HG03378 (cell line): ENCODE measurements around the gene MUC6.

ENCODE experiments used
- ATAC-seq: cut with Tn5 transposase; IDR thresholded peaks from one replicate; pipeline ENCODE4 v1.9.1; 2021; ENCODE audit warnings: mild to moderate bottlenecking, moderate library complexity; ENCODE audit not compliant: unreplicated experiment

Gene MUC6

GRCh38 chr11:1010551-1011319 is 25.8 kb downstream of the MUC6 start:
- no peak for ATAC-seq

- no peak for ATAC-seq
Measured at GRCh38 chr11:1009991-1010390, 26.5 kb downstream of the MUC6 start.

GRCh38 chr11:1009371-1009770 is 27.1 kb downstream of the MUC6 start:
- ATAC-seq, result no peak

DNA sequence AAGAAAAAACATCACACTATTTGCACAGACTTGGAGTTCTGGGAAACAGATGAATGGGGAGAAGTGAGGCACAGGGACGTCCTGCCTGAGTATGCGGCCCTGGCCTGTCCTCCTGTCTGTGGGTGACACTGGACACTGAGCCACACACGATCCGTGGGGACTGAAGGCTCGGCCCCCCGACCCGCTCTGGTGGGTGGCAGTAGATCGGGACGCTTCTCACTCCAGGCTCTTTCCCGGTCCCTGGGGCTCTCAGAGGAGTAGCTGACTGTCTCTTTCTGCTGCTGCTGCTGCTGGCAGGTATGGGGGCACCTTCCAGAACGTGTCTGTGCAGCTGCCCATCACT is 27.7 kb downstream of the MUC6 start:
- no peak for ATAC-seq

DNA sequence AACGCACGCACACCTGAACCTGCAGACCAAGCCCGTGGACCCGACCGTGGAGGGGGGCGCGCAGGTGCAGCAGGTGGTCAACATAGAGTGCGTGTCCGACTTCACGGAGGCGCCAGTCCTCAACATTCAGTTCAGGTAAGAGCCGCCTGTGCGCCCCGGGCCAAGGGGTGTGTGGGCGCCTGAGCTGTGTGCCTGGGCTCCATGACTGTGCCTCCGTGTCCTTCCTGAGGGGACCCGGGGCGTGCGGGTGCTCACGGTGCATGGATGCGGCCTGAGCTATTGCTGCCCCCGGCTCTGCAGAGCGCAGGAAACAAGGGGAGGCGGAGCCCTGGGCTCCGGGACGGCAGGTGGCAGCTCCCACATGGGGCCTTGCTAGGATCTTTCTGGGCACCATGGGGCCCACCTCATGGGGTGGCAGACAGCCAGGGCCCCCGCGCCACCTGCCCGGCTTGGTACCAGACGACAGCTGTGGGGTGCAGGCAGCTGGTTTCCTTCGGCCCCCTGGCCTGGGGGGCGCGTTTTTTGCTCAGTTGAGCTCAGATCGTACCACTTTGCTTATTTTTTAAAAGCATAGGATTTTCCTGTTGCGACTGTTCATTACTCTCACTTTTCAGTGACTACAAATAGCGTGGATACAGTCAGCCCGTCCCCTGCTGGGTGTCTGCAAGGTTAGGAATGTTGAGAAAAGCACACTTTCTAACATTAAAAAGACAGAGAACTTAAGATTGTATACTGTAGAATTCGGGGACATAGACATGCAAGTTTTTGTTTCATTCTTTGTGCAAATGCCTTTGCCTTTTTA is 28.3 kb downstream of the MUC6 start:
- no peak for ATAC-seq

DNA sequence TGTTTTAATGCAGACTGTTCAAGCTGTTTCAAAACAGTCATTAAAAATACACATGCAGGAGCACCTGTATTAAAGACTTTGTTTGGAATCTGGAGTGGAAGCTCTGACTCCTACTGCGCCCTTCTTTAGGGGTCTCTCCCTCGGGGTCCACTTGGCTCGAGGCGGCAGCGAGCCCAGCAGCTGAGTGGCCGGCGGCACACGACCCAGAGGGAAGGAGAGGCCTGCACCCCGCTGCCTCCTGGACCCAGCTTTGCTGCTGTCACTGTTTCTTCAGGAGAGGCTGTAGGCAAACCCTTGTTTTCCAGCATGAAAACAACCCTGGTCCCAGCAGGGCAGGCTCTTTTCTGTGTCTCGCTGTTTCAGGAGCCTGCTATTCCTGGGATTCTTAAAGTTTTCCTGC is 29.2 kb downstream of the MUC6 start:
- ATAC-seq, result no peak

GRCh38 chr11:1006762-1007161 is 29.8 kb downstream of the MUC6 start:
- no peak for ATAC-seq

DNA sequence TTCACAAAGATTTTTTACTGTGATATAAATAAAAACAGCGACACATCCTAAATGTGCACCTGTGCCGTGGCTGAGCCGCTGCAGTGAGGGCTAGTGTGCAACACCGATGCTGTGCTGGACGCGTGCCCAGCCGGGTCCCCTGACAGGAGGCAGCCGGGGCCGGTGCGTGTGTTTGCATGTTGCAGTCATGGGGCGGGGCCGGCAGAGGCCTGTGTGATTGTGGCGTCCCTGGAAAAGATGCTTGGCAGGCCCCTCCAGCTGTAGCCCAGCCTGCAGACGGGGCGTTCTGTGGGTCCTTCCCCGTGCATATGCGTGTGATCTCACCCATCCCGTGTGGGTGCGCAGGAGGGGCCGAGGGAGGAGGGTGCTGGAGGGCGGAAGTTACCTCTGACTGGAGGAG is 30.6 kb downstream of the MUC6 start:
- ATAC-seq, result no peak

DNA sequence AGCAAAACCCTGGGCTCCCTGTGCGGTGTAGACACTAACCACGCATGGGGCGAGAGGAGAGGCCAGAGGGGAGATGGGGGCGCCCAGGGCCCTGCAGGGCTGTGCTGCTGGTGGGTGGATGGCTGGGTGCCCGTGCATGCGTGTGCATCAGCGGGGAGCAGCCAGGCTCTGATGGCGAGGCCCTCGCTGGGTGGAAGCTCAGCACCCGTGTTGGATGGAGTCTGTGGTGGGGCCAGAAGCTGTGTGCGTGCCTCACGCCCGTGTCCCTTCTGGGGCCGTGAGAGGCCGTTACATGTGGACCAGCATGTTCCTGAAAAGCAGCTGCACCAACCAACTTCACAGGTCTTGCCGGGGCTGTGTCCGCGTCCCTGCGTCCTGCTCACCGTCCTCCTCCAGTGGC is 33.4 kb downstream of the MUC6 start:
- no peak for ATAC-seq

DNA sequence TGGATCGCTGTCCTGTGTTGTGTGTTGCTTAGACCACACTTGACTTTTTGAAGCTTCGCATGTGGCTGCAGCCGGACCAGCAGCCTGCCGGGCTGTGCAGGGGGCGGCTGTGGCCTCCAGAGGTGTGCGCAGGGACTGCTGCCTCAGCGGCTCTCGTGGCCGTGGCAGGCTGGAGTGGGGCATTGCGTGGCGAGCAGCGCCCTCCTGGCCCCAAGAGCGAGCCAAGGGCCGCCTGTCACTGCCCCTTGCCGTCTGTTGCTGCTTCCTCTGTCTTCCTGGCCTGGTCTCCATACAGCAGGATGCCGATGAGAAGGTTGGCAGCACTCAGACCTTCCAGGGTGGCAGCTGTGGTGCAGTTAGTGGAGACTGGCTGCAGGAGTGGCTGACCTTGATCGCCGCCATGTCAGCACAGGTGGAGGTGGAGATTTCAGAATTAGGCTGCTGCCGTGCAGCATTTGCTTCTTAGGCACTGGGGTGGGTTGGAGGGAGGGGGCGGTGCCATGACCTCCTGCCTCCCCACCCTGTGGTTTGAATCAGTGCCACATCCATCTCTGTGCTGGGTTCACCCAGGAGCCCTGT is 34.0 kb downstream of the MUC6 start:
- no peak for ATAC-seq

GRCh38 chr11:1001617-1002405 is 34.7 kb downstream of the MUC6 start:
- no peak for ATAC-seq

DNA sequence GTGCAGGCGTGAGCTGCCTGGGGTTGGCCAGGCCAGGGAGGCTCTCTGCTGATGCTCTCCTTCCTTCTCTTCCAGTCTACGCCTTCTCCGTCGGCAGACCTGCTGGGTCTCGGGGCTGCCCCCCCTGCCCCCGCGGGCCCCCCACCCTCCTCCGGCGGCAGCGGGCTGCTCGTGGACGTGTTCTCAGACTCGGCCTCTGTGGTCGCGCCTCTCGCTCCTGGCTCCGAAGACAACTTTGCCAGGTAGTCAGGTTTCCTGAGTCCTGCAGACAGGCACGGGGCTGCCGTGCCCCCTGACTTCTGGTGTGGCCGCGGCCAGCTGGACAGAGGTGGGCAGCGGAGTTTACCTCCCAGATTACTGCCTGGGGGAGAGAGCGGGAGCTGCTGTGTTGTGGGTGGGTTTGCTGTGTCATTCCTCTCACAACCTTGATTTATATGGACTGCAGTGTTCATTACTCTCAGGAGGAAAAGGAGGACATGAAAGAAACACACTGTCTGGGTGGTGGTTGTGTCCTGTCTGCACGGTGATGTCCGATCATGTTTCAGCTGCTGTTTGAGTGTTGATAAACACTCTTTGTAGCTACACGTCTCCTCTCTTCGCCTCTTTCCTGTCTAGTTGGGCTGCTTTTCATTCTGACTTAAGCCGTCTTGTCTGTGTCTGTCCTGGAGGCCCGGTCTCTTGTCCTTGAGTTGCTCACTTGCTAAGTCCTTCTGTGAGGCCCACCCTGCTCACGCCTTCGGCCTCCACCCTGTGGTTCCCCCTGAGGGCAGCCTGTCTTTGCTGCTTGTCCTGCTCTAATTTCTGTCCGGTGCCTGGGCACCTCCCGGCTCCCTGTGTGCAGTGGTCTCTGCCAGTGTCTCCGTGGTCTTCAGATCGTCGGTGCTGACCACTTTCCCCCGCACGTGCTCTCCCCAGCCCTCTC is 35.9 kb downstream of the MUC6 start:
- no peak for ATAC-seq

DNA sequence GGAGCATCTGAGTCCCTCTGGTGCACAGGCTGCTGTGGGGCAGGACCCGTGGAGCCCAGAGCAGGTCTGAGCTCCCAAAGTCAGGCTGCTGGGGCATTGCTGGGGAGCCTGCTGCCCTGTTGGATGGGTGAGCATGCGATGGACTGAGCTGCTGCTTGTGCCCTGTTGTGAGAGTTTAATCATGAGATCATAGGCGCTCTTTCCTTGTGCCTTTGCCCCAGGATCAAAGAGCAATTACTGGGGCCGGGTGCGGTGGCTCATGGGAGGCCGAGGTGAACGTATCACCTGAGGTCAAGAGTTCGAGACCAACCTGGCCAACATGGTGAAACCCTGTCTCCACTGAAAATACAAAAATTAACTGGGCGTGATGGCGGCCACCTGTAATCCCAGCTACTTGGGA is 37.5 kb downstream of the MUC6 start:
- no peak for ATAC-seq

GRCh38 chr11:997907-998306 is 38.6 kb downstream of the MUC6 start:
- ATAC-seq, result no peak

GRCh38 chr11:996681-997080 is 39.8 kb downstream of the MUC6 start:
- ATAC-seq, result no peak

DNA sequence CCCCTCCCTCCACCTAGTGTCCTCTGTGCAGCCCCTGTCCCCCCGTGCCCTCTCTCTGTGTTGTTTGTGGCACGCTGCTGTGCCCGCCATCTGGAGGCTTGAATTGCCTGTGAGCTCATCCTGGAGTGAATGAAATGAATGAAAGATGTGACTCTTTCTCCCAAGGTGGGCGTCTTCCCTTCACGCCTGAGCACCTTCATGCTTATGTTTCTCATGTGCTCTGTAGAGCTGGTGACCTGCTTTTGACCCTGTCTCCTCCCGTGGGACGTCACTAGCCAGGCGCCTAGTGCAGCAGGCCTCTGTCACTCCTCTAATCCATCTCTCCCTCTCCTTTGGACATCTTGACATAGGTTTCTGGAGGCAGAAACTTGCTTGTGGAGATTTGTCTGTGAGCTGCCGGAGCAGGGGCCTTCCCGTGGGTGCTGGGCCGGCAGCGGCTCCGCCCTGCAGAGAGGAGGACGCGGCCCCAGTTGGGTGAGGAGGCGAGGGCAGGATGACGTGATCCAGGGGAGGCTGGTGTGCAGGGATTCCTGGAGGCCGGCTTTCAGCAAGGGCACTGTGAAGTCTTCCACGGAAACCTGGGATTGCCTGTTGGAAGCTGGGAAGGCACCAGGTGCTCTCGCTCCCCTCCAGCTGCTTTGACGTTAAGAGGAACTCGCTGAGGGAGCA is 40.6 kb downstream of the MUC6 start:
- peak; percentile 74 for ATAC-seq

DNA sequence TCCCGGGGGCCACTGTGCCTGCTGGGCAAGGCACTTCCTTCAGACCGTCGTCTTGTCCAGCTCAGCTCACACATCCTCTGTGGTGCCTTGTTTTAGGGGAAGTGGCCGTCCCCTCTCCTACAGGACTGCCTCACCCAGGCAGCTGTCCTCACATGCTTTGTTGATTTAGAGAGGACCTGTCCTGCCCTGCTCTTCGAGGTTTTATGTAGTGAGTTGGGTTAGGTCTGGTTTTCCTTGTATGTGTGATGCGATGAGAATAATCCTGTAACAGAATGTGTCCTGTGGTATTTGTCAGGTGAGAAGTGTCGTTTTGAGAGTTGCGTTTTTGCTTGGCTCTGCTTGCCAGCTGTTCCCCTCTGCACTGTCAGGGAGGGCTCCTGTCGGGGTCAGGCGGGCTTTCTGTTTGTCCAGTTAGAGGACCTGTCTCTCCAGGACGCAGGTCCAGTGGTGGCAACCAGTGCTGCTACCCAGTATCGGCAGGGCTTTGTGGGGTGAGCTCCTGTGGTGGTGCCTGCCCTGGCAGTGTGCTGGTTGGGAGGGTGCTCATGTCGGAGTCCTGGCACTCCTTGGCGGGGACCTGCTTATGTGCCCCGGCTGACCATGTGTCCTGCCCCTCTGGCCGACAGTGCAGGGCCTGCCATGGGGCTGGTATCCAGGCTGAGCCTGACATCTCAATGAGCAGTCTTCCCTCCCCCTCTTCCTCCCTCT is 41.3 kb downstream of the MUC6 start:
- ATAC-seq, result no peak

DNA sequence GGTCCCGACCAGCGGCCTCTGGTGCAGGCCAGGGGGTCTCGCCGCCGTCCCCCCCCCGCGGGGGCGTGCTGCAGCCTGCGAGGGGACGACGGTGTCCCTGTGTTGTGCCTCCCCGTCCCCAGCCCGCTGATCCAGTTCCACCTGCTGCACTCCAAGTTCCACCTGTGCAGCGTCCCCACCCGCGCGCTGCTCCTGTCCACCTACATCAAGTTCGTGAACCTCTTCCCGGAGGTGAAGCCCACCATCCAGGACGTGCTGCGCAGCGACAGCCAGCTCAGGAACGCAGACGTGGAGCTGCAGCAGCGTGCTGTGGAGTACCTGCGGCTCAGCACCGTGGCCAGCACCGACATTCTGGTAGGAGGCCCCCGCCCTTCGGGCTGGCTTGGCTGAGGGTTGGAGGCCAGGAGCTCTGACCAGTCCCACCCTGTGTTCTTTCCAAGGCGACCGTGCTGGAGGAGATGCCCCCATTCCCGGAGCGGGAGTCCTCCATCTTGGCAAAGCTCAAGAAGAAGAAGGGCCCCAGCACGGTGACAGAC is 42.8 kb downstream of the MUC6 start:
- ATAC-seq, result no peak

GRCh38 chr11:992577-992976 is 43.9 kb downstream of the MUC6 start:
- no peak for ATAC-seq
